Astrocyte of the spinal cord (primary cell): ENCODE results near the gene PIM2.

Experiments
- DNase-seq: peaks from one replicate; pipeline ENCODE4 v3.0.0; 2011; ENCODE audit warnings: low read depth, low spot score
- H3K4me3 ChIP-seq: 2 replicates; pipeline ENCODE4 v1.5.1; 2011; ENCODE audit warnings: low read depth, mild to moderate bottlenecking, low read length, moderate library complexity
- in situ Hi-C: cut with HindIII; loops from 2 replicates; pipeline ENCODE4 v1.10.0; 2017; ENCODE audit warnings: low sequenced_read_pairs
- TF ChIP-seq, protein P1 (sequence below): IDR thresholded peaks from 2 replicates; pipeline ENCODE4 v1.5.1; 2012; ENCODE audit warnings: low read depth, mild to moderate bottlenecking, low read length, inconsistent platforms

Gene PIM2

DNA sequence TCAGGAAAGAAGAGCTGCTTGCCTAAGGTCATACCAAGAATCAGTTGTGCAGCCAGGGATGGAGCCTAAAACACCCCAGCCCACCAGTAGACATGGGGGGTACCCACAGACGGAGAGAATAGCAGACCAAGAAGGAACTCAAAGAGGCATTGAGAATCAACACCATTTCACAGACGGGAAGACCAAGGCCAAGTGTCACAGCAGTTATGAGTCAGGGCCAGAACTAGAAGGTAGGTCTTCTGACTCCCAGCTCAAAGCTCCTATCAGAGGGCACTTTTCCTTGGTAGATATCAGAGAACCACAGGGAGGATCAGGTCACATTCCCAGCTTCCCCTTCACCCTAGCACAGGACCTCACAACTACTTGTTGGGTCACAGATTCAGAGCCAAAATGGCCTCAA lies 24.1 kb upstream of the PIM2 start:
- no peak for DNase-seq
- TF ChIP-seq, protein P1, sequence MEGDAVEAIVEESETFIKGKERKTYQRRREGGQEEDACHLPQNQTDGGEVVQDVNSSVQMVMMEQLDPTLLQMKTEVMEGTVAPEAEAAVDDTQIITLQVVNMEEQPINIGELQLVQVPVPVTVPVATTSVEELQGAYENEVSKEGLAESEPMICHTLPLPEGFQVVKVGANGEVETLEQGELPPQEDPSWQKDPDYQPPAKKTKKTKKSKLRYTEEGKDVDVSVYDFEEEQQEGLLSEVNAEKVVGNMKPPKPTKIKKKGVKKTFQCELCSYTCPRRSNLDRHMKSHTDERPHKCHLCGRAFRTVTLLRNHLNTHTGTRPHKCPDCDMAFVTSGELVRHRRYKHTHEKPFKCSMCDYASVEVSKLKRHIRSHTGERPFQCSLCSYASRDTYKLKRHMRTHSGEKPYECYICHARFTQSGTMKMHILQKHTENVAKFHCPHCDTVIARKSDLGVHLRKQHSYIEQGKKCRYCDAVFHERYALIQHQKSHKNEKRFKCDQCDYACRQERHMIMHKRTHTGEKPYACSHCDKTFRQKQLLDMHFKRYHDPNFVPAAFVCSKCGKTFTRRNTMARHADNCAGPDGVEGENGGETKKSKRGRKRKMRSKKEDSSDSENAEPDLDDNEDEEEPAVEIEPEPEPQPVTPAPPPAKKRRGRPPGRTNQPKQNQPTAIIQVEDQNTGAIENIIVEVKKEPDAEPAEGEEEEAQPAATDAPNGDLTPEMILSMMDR, result no peak
- in situ Hi-C loops, result no loop called here
- no peak overlapping the region for H3K4me3 ChIP-seq

DNA sequence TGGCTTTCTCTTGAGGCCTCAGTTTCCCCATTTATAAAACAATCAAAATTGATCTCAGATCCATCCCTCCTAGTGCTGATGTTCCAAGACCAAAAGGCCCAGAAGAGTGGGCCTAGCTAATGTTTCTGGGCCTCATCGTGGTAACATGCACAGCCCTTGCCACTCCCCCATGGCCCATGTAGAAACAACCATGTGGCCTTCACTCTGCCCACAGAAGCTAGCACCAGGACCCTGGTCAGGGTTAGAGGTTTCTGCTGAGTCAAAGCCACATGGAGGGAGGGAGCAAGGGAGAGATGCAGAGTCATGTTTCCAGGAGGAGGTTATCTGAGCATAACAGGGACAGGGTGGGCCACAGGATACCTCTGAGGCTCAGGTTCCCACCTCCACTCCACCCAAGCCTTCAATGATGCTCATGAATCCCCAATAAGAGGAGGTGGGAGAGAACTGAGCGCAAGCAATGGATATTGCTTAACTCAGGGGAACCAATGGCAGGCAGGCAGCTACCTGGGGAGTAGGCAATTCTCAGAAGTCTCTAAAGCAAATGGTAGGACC lies 21.7 kb upstream of the PIM2 start:
- TF ChIP-seq, protein P1, result no peak
- H3K4me3 ChIP-seq, result no peak overlapping the region
- in situ Hi-C loops, result no loop called here
- DNase-seq, result no peak

DNA sequence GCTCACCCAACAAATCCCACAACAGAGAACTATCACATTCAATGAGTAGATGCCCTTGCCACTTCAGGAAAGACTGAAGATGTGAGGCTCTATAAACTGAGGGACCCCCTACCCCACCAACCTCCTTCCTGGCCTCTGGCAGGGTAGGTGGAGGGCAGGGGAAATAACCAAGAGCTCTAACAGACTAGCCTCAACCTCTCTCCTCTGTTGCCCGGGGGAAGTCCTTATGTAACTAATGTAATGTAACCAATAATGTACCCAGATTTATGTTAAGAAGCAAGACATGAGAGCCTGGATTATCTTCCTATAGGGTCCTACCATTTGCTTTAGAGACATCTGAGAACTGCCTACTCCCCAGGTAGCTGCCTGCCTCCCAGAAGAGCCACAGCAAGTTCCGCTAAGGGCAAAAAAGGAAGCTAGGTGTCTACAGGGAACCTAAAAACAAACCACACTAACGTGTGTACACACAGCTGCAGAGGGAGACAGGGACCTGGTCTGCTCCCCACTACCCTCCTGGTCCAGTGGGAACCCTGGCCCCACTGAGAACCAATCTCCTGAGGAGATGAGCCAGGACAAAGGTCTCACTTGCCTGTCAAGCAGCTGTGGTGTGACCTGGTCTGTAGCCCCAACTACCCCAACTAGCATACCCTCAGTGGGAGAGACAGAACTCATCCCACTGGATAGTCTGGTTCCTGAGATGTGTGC lies 20.9 kb upstream of the PIM2 start:
- TF ChIP-seq, protein P1, result no peak
- in situ Hi-C loops, result no loop called here
- H3K4me3 ChIP-seq, result no peak overlapping the region
- DNase-seq, result no peak

DNA sequence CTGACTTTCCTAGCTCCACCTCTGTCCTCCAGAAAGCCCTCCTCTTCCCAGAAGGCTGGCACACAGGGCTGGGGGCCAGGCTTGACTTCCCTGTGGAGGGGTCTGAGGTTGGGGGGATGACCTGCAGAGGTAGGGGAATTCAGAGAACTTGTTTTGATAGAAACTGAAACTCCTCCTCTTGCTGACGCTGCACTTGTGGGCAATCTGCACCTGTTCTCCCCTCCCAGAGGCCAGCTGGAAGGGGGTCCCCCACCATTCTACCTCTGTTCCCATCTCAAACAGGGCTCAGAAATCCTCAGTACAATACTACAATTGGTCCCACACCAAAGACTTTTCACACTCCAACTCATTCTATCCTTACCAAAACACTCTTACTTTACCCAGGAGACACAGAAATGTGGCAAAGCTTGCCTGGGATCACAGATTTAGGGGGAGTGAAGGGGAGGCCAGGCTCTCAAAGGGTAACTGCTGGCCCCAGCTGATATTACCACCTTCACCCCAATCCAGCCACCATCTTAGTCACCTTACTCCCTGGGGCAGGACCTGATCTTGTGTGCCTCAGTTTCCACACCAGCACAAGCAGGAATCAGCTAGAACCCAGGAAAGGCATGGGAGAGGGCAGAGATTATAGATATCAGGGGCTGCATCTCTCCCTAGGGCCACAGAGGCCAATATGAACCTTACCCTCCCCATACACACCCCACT lies 20.0 kb upstream of the PIM2 start:
- DNase-seq, result no peak
- no peak overlapping the region for H3K4me3 ChIP-seq
- in situ Hi-C loops, result no loop called here
- TF ChIP-seq, protein P1, result no peak

DNA sequence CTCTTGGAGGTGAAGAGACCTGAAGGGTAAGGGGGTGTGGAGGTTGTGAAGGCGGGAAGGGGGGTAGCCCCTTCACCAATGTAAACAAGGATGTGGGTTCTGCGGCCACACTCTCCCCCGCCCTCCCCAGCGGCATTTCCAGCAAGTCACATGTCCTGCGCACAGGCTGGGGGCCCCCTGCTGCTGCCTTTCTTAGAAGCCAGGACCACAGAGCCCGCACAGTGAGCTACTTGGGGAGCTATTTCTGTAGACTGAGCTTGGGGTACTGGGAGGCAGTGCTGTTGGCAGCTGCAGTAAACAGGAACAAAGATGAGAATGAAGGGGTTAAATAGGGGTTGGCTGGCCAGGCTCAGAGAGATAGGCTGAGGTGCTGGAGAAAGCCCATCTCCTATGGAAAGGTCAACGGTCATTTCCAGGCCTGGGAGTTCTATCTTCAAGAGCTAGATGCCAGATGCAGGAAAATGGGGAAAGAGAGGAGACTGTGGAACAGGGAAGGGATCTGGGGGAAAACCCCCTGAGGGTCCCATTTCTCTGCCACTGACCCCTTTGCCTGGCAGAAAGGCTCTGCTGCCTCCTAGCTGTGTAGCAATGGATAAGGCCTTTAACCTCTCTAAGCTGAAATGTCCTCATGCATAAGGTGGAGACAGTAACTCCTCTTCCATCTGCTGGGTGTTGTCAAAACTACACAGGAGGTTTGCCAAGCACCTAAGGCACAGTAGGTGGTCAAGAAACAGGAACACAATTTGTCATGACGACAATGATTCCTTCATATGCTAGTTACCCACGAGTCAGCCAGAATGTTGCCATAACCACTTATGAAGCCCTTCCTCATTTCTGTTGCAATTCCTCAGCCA lies 18.5 kb upstream of the PIM2 start:
- TF ChIP-seq, protein P1, result no peak
- in situ Hi-C loops, result no loop called here
- H3K4me3 ChIP-seq, result no peak overlapping the region
- peak; percentile 82 for DNase-seq

DNA sequence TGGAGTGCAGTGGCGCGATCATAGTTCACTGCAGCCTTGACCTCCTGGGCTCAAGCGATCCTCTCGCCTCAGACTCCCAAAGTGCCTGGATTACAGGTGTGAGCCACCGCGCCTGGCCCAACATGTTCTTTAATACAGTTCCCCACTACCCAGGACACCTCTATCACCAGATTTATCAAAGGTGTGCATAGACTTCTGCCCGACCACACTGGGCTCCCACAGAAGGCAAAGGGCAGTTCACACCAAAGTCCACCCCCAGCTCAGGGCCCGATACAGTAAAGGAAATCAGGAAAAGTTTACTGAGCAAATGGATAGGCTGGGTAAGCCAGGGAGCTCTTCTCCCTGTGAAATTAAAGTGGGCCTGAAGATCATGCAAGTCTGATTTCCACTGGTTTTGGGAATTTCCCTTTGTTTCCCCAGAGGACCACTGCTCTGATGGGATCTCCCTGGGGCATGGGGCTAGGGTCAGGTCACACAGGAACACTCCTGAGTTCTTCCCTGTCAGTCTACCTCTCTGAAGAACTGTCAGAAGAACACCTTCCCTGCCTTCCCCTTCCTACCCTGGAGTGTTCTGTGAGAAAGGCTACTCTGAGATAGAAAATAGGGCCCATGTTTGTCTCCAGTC lies 17.7 kb upstream of the PIM2 start:
- in situ Hi-C loops, result no loop called here
- TF ChIP-seq, protein P1, result no peak
- H3K4me3 ChIP-seq, result no peak overlapping the region

More for the DNA sequence above, 17.7 kb upstream of the PIM2 start:
- DNase-seq, result no peak
